SH-SY5Y (cell line): Measurements from ENCODE around the gene MACF1.

Experiments used
- GATA2 ChIP-seq: IDR thresholded peaks from 2 replicates; pipeline ENCODE4 v1.6.1; 2011; ENCODE audit warnings: mild to moderate bottlenecking, low read depth, low read length
- GATA3 ChIP-seq: IDR thresholded peaks from 2 replicates; pipeline ENCODE4 v1.6.1; 2011; ENCODE audit warnings: low read depth, mild to moderate bottlenecking, low read length, moderate library complexity

Gene MACF1

GRCh38 chr1:39509360-39510009, 305.0 kb downstream of the MACF1 start:
- TF ChIP-seq GATA3: no peak
- no peak for TF ChIP-seq GATA2

GRCh38 chr1:39522661-39523567, 318.4 kb downstream of the MACF1 start:
- no peak for TF ChIP-seq GATA3
- TF ChIP-seq GATA2: no peak

GRCh38 chr1:39524171-39524570, 319.7 kb downstream of the MACF1 start:
- no peak for TF ChIP-seq GATA3
- no peak for TF ChIP-seq GATA2

- TF ChIP-seq GATA2 (no peak), GATA3 (no peak)
Observed at GRCh38 chr1:39524591-39525365, 320.3 kb downstream of the MACF1 start.

GRCh38 chr1:39525366-39526165, 321.1 kb downstream of the MACF1 start:
- no peak for TF ChIP-seq GATA2
- no peak for TF ChIP-seq GATA3

- TF ChIP-seq GATA3: no peak
- TF ChIP-seq GATA2: no peak
Observed at GRCh38 chr1:39526466-39527189, 322.1 kb downstream of the MACF1 start.

GRCh38 chr1:39528082-39528481, 323.6 kb downstream of the MACF1 start:
- TF ChIP-seq GATA3 (no peak), GATA2 (no peak)

- TF ChIP-seq GATA2: no peak
- TF ChIP-seq GATA3: no peak
Observed at GRCh38 chr1:39529901-39530535, 325.5 kb downstream of the MACF1 start.

GRCh38 chr1:39531526-39531925, 327.0 kb downstream of the MACF1 start:
- no peak for TF ChIP-seq GATA2
- TF ChIP-seq GATA3: no peak

GRCh38 chr1:39533442-39533841, 328.9 kb downstream of the MACF1 start:
- no peak for TF ChIP-seq GATA3
- no peak for TF ChIP-seq GATA2
